Measurements from ENCODE around the gene RAD9A.

GRCh38 chr11:67366961-67367760 is 24.6 kb upstream of the RAD9A start:
- TF ChIP-seq CTCF (IDR thresholded peaks at IDR 0.05) (no peak), POLR2A (IDR thresholded peaks at IDR 0.05) (no peak)

All from heart left ventricle (tissue), 13 donors.